Peyer's patch (tissue), 4 donors: ENCODE measurements around the gene NCKAP5.

Experiments
- POLR2A ChIP-seq, 2 donors: fragments of 450-650 bp; IDR thresholded peaks; one replicate each; pipeline ENCODE4 v1.5.1; 2017; ENCODE audit warnings: antibody characterized with exemption in 2 of 2, mild to moderate bottlenecking in 2 of 2, moderate library complexity in 2 of 2
- TF ChIP-seq, protein P1 (sequence below), 6 experiments: fragments of 450-650 bp in 4 of 6; fragments of 200-600 bp in 2 of 6; sonication (generic) in 1 of 6; IDR thresholded peaks; one replicate each; pipeline ENCODE4 v1.5.1; 2017 to 2019; ENCODE audit warnings: antibody characterized with exemption in 6 of 6, mild to moderate bottlenecking in 3 of 6, moderate library complexity in 1 of 6

DNA sequence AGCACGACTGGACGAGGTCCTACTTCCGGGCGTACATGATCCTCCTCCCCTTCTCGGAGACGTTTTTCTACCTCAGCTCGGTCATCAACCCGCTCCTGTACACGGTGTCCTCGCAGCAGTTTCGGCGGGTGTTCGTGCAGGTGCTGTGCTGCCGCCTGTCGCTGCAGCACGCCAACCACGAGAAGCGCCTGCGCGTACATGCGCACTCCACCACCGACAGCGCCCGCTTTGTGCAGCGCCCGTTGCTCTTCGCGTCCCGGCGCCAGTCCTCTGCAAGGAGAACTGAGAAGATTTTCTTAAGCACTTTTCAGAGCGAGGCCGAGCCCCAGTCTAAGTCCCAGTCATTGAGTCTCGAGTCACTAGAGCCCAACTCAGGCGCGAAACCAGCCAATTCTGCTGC lies 923.1 kb downstream of the NCKAP5 start:
- TF ChIP-seq, protein P1, sequence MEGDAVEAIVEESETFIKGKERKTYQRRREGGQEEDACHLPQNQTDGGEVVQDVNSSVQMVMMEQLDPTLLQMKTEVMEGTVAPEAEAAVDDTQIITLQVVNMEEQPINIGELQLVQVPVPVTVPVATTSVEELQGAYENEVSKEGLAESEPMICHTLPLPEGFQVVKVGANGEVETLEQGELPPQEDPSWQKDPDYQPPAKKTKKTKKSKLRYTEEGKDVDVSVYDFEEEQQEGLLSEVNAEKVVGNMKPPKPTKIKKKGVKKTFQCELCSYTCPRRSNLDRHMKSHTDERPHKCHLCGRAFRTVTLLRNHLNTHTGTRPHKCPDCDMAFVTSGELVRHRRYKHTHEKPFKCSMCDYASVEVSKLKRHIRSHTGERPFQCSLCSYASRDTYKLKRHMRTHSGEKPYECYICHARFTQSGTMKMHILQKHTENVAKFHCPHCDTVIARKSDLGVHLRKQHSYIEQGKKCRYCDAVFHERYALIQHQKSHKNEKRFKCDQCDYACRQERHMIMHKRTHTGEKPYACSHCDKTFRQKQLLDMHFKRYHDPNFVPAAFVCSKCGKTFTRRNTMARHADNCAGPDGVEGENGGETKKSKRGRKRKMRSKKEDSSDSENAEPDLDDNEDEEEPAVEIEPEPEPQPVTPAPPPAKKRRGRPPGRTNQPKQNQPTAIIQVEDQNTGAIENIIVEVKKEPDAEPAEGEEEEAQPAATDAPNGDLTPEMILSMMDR (IDR thresholded peaks at IDR 0.05) = no peak
- no peak for TF ChIP-seq POLR2A (IDR thresholded peaks at IDR 0.05)
